ENCODE results near the gene TRAF1.

The TRAF1 gene

DNA sequence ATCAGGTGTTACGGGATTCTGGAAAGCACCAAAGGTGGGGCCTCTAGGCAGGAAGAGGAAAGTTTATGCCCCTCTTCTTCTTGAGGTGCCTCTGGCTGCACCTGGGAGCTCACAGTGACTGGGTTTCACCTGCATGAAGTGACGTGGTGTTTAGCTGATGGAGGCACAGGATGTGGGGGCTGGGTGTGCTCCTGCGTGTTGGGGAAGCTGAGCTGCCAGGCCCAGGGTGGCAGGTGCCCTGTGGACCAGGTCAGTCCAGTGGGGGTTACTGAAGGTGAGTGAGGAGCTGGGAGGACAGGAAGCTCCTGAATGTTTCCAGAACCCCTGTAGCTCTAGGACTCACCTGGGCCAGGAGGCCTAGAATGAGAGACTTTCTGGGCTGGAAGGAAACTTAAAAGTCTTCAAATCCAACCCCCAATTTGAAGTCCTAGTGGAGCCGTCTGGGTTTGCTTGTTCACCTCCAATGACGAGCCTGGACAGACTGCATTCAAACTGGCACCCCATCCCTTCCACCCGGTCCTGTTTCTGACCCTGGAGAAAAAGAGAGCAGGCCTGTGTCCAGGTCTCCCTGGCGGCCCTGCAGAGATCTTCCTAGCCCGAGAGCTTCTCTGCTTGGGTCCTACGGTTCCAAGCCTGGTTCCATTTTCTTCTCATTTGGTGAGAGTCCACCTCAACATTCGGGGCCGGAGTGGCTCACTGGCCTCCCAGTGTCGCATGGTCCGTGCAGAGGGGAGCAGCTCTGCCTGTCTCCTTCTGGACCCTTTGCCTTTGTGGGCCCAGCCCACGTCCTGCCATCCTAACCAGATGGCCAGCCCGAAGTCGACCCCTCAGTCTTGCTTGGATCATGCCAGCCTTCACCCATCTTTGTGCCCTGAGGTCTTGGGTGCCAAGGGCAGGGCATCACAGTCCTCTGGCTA, 22.3 kb downstream of the TRAF1 start:
- no peak for DNase-seq

DNA sequence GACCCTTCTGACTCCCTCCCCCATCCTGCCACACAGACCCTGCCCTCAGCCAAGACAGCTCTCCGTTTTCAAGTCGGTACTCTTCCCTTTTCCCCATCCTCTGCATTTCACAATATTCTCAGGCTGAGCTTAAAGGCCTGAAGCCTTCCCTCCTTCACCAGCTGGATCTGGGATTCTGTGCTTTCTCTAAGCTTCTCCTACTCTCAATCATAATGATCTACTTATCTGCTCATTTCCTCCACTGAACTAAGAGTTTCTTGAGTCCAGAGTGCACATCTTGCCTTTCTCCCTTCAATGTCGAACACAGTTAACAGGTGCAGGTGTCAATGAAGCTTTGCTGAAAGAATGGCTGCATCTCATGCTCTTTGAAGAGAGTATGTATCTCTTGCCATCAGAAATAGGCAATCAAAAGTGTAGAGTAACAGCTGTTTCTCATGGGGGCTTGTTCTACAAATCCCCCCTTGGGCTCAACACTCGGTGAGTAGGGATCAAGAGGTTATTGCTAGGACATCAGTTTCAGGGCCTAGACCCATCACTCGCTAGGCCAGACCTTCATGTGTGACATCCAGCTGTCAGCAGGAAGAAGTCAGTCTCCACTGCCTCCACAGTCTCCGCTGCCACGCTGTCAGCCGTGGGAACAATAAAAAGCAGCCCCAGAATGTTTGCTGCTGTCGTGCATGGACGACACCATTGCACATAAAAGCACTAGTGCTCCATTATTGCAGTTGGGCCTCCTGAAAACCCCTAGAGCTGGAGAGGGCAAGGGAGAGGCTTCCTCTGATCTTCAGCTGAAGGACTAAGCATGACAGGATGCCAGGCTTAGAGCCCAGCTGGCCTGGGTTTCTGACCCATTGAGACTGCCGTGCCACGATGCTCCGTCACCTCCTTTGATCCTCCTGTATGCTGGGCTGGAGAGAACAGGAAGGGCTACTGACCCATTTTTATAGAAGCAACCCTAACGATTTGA, 23.7 kb downstream of the TRAF1 start:
- DNase-seq = no peak

DNA sequence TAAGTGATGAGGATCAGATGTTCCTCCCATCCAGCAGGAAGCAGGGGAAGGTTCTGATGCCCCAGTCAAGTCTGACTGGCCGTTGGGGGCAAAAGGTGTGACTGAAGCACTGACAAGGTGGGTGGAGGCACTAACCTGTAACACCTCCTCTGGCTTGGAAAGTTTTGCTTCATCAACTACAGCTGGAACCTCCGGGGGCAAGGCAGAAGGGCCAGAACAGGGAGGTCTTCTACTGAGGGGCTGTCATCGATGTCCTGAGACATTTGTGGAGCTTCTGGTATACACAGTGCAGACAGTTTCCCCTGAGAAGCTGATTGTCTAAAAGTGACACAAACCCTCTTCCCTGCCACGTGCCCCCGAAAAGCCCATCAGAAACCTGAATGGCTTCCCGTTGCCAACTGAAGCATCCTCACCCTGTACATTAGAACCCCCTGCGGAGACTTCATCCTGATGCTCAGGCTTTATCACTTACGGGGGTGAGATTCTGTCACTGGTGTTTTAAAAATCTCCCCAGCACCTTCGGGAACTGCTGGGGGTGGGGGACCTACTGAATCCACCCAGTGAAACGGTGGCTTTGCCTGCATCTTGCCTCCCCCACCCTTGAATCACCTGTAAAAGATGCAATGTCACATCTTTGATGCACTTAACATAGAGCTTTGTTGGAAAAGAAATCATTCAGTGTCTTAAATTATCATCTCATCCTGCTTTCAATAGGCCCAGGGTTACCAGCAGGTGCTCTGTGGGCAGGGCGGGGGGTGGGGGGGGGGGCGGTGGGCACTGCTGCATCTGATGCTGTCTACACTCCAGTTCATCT, 24.6 kb downstream of the TRAF1 start:
- DNase-seq = no peak

DNA sequence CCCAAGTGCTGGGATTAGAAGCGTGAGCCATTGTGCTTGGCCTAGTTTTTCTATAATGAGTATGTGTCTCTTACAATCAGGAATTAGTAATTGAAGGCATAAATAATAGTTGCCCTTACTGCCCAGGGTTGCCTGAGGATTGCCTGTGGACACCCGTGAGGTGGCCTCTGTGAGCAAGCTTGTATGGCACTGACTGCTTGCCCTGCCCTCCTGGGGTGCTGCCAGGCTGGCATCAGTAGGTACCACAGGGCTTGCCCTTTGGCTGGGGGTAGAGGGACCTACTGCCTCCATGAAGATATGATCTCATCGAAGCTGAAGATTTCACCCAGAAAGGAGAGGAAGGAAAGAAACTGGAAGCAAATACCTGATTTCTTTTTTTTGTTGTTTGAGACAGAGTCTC, 25.8 kb downstream of the TRAF1 start:
- no peak for DNase-seq

DNA sequence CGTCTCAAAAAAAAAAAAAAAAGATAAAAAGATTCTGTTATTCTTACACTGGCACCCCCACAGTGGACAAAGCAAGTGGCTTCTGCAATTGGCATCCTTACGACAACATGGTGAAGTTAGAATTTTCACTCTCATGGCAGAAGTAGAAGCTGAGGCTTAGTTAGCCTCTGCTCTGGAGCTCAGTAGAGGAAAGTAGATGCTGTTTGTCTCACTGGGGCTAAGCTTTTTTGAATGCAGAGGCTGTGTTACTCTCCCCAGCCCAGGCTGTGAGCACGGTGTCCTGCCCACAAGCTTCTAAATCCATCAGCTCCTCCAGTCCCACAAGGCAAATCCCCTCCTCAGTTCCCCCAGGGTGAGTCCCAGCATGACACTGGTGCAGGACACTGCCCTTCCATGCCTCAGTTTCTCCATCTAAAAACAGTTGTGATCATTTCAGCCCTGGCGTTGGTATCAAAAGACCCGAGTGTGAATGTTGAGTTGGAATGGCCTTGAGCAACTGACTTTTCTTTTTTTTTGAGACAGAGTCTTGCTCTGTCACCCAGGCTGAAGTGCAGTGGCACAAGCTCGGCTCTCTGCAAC, 27.0 kb downstream of the TRAF1 start:
- DNase-seq = no peak

DNA sequence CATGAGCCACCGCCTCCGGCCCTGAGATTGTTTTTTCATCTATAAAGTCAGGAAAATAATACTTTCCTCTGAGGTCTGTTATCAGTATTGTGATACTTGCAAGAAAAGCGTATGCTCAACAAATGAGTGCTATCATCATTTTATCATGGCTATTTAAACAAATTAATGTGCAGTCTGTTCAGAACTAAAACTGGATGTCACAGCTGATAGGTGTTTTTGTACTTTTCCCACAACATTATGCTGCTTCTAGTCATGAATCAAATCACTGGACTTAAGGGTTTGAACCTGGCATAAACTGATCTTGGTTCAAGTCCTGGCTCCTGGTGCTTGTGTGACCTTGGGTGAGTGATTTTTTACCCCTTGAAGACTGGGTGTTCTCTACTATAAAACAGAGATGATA, 28.2 kb downstream of the TRAF1 start:
- DNase-seq = no peak

DNA sequence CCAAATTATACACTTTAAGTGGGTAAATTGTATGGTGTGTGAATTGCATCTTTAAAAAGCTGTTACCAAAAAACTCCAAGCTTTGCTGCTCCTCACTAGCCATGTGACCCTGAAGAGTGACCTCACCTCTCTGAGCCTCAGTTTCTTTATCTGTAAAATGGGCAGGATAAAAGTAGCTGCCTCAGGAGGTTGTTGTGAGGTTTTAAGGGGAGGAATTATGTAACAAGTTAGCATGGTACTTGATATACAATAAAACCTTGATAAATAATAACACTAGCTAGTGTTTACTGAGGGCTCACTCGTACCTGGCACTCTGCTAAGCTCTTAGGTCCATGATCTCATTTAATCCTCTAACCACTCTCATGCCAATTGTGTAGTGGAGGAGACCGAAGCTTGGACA, 30.6 kb downstream of the TRAF1 start:
- DNase-seq = no peak

DNA sequence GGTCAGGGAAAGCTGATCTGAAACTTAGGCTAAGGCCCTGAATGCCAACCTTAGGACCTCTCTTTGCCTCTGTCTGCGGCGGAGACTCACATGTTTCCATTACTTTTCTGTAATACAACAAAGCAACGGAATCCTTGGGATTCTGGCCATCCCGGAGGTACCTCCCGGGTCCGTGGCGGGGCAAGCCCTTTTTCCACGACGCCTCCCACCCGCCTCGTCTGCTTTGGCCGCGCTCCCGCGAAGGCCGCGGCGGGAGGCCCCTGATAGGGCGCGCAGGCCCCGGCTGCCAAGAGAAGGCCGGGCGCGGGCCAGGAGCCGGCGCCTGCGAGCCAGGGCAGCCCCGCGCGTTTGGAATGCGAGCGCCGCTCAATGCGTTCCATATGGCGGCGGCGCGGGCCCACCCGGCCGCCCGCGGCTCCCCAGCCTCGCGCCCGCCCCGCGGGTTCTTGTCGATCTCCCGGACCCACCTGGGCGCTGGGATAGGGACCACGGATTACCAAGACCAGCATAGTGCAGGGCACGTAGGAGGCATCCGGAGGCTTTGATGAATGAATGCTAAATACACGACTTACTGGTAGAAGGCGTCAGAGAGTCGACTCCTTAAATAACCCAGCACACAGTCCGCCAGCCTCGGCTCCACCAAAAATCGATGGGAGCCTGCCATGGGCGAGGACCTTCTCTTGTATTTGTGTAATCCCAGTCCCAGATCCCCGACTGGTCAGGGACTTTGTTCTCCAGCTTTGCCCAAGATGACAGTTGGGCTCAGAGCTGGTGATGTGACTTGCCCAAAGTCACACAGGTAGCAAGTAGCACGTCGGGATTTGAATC, 32.1 kb downstream of the TRAF1 start:
- no peak for DNase-seq

DNA sequence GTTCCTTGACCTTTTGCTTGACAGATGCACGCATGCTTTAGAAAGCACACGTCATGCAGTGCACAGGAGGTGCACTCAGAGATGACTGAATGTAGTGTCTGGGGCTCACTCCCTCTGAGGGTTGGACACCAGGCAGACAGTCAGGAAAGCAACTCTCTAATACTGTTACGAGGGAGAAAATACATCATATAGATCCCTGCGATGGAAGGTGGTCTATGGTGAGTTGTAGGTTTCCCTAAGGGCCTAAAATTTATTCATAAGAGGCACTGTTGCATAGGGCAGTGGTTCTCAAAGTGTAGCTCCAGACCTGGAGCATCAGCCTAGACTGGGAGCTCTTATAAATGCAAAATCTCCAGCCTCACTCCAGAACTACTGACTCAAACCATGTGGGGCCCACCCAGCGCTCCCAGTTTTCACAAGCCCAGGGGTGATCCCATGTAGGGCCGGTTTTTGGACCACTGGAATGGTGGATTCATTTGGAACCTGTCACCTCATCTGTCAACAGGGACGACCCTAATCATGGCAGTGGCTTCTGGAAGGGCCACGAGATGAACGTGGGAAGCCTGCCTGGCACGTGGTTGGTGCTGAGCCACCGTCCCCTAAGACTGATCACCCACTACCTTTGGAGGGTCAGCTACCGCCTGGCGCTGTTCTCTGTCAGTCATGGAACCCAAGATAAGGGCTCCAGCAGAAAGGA, 32.8 kb downstream of the TRAF1 start:
- DNase-seq = no peak

DNA sequence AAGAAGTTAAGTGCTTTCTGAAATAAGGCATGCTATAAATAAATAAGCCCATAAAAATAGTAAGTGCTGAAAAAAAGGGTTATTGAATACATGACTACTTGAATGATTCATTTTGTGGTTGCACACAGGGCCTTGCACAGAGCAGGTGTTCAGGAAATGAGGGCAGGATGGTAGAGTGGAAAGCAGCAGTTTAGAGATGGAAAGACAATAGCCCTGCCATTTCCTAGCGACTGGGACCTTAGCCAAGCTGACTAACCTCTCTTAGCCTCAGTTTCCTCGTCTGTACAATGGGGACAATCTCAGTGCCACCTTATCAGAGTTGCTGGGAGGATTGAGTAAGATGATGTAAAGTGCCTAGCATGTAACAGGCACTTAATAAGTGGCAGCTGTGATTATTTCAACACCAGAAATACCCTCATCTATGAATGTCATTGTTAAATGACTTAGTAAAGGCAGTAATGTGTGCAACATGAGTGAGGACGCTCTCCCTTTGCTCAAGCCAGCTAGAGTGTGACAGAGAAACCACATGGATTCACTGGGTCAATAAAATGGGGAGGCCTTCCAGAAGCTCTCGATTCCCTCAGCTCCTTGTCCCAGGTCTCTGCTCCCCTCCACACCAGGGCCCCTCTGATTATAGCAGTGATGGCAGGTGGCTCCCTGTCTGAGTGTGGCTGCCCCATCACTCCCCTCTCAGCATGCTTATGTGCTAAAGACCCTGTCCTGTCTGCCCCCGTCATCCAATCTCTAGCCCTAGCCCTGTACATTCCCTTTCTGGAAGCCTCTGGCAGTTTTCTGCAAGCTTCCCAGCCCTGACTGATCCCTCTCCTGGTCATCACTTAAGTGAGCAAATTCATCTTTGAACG, 33.6 kb downstream of the TRAF1 start:
- peak; percentile 60 for DNase-seq

DNA sequence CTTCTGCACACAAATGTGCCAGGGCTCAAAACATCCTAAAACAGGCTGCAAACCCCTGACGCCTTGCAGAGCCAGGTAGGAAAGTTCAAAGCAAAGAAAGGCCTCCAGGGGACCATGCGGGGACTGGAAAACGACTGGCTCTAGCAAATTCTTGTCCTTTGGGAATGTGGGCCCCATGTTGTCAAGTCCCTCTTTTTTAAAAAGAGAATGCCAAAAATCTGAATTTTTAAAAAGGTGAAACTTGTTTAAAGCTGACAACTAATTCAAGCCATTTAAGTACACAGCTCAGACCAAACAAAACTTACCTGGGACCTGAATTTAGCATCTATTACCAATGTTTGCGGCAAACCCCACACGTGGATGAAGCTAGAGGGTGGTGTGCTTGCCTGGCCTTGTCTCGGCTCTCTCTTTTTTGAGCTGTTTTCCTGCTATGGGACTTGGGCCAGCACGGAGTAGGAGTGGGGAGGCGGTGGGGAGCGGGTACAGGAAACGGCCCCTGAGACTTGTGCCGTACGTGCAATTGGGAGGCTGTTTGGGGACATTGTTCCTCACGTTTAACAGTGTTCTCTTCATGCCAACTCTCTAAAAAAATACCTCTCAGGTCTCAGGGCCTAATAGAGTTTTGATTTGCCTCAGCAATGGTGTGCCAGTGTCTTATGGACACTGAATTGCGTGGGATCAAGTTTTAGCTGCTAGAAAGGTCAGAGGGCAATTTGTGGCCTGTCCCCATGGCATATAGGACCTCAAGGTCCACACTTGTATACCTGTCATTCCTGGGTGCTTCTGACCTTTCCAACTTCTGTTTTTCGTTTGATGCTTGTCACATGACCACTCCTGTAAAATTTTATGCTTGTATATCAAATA, 34.5 kb downstream of the TRAF1 start:
- DNase-seq = no peak

DNA sequence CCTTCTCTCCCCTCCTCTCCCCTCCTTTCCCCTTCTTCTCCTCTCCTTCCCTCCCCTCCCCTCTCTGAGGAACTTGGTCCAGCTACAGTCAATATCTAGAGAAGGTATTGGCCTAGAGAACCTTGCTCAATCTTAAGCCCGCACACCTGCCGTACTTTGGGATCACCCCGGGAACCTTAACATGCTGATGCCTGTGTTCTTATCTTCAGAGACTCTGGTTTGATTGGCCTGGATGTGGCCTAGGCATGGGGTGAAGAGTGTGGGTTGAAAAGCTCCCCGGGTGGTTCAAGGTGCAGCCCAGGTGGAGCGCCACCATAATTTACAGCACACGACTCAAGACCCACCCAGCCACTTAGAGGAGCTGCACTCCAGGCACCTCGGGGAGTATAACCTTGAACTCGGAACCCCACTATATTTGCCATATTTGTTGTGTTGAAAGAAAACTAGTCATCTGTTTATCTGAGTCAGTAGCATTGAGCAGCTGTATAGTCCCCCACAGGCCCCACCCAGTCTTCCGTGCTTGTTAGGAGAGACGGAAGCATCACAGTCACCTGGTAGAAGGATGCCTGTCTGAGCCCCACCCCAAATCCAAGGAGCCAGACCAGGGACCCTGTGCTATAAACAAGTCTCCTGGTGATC, 35.2 kb downstream of the TRAF1 start:
- DNase-seq = no peak

DNA sequence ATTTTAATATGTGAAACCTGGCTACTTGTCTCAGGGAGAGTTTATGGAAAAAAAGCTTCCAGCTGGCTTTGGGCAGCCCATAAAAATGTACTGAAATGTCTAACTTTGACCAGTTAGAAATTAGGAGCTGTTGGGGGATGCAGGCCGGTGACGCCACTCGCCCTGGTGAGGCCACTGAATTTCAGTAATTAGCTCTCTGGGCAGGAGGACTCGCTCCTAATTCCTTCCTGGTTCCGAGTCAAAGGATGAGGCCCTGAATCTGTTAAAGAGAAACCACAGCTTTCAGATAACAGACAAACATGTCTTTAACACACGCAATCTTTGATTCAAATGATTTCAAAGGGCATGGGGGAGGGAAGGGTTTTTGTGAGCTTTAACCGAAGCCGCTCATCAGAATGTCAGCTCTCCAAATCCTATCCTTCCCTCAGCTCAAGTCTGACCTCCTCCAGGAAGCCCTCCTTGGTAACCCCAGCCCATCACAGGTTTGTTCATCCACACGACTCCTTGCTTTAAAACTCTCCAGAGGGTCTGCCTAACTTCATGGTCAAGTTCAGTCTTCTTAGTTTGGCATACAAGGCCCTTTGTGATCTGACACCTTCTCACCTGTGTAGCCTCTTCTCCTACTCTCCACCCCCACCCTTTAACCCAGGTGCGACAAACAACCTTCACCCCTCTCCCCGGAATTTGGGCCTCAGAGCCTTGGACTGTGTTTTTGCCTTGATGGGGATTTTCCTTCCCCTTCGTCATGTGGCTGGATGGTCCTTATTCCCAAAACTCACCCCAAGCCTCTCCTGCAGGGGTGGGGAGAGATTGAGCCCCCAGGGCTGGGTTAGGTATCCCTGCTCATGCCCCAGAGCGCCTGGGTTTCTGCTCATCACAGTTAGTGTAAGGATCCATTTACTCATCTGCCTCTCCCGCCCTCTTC, 36.0 kb downstream of the TRAF1 start:
- peak; percentile 17 for DNase-seq

DNA sequence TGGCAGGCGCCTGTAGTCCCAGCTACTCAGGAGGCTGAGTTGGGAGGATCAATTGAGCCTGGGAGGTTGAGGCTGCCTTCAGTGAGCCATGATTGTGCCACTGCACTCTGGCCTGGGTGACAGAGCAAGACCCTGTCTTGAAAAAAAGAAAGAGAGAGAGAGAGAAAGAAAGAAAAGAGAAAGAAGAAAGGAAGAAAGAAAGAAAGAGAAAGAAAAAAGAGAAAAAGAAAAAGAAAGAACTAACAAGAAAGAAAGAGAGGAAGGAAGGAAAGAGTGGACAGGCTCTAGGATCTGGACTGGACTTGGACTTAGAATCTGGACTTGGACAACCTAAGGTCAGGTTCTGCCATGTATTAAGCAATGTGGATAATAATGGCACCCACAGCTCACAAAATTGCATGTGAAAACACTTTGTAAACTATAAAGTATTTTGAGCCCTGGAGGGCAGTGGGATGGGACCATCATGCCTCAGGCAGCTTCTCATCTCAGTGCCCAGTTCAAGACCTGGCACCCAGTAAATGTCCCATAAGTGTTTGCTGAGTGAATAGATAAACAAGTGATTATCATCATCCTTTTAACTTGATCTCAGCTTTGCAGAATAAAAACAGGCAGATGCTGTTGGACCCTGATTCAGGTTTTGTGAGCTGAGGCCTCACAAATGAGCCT, 36.9 kb downstream of the TRAF1 start:
- peak; percentile 32 for DNase-seq

DNA sequence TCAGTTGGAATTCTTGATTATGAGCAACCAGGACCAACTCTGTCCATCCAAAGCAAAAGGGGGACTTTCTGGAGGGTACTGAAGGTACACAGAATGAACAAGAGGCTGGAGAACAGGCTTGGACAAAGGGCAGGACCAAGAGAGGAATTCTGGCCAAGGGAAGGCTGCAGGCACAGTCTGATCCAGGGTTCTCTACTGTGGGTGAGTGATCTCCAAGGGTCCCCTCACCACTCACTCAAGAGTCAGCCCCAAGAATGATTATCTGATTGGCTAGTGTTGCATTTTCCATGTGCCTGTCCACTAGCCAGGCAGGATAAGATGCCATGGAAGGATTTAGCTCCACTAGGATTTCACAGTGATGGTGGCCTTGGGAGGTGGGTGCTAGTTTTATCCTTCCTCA, 38.0 kb downstream of the TRAF1 start:
- DNase-seq = no peak

DNA sequence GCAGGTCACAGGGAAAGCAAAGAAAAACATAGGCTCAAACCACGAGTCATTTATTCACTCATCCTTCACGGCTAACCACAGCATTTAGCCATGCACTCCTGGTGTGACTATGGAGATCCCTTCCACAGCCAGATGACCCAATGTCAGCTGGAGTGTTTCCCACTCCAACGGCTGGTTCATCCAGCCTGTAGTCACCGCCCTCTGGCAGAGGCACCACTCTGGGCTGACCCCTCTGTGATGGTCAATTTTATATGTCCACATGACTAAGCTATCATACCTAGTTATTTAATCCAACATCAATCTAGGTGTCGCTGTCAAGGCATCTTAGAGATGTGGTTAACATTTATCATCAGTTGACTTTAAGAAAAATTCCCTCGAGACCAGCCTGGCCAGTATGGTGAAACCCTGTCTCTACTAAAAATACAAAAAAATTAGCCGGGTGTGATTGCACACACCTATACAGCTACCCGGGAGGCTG, 40.1 kb downstream of the TRAF1 start:
- DNase-seq = no peak

DNA sequence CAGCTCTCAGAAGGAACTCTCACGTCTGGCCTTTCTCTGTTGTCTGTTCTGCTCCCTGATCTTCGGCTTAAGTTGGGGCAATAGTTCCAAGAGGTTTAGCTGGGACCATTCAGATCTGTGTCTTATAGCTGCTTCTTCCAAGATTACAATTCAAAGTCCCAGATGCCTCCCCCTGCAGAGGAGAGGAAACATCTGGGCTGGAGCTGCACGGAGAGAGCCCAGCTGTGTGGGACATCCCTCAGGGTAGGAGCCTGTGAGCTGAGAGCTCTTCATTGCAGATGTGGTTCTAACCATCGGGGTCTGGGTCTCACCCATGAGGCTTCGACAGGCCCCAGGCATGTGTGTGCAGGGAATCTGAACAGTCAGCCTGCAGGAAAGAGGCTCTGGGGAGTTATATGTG, 40.6 kb downstream of the TRAF1 start:
- no peak for DNase-seq
